PC-9 (cell line): ENCODE measurements around the gene PABPN1L. TPM values are rescaled to one million over a fixed set of nuclear protein-coding genes. Genes with fewer than 3 reads are reported as not detected.

ENCODE experiments used
- BruUV-seq: library from RNA; stranded (reverse); fragments of 400-500 nt; replicated peaks from 2 replicates; lab custom pipeline; 2021; lab: Mats Ljungman, UMichigan
- CTCF ChIA-PET: fragments of 300-600 bp; sonication (Branson Sonifier 250); formaldehyde crosslinking; loops from one replicate; lab custom pipeline; 2022; ENCODE audit warnings: antibody characterized with exemption; lab: Charles Lee
- POLR2A ChIA-PET: fragments of 300-600 bp; sonication (Branson Sonifier 250); formaldehyde crosslinking; loops from one replicate; lab custom pipeline; 2022; ENCODE audit warnings: antibody characterized with exemption; ENCODE audit not compliant: unreplicated experiment; lab: Charles Lee
- DNase-seq, 2 experiments: peaks; one replicate each; pipeline versions ENCODE4 v3.0.0 to v3.0.0-alpha.2; 2015 to 2022; ENCODE audit warnings: mixed read lengths in 1 of 2
- H2AFZ ChIP-seq: fragments of 200-600 bp; sonication (generic); 2 replicates; pipeline ENCODE4 v1.8.1; 2017; ENCODE audit warnings: antibody characterized with exemption
- H3F3A ChIP-seq: fragments of 200-600 bp; sonication (generic); 2 replicates; pipeline ENCODE4 v1.8.1; 2017; ENCODE audit warnings: antibody characterized with exemption, mild to moderate bottlenecking, low read depth; ENCODE audit not compliant: insufficient read depth
- H3K27ac ChIP-seq: fragments of 200-600 bp; sonication (generic); 2 replicates; pipeline ENCODE4 v1.6.1; 2016; ENCODE audit warnings: mixed run types
- H3K27me3 ChIP-seq: fragments of 200-600 bp; sonication (generic); 2 replicates; pipeline ENCODE4 v1.6.1; 2016; ENCODE audit warnings: low read depth, mixed run types; ENCODE audit not compliant: insufficient read depth
- H3K36me3 ChIP-seq: fragments of 200-600 bp; sonication (generic); 2 replicates; pipeline ENCODE4 v1.6.1; 2016; ENCODE audit warnings: low read depth, mixed run types
- H3K4me1 ChIP-seq: fragments of 200-600 bp; sonication (generic); replicated peaks from 2 replicates; pipeline ENCODE4 v1.6.1; 2016; ENCODE audit warnings: mixed run types; ENCODE audit not compliant: insufficient read depth
- H3K4me2 ChIP-seq: fragments of 200-600 bp; sonication (generic); 2 replicates; pipeline ENCODE4 v1.6.1; 2017; ENCODE audit warnings: mixed run types
- H3K4me3 ChIP-seq: fragments of 200-600 bp; sonication (generic); 2 replicates; pipeline ENCODE4 v1.6.1; 2016; ENCODE audit warnings: mixed run types
- H3K79me2 ChIP-seq: fragments of 200-600 bp; sonication (generic); 2 replicates; pipeline ENCODE4 v1.6.1; 2017; ENCODE audit warnings: low read depth, mixed run types
- H3K9me2 ChIP-seq: fragments of 200-600 bp; sonication (generic); 2 replicates; pipeline ENCODE4 v1.8.1; 2017; ENCODE audit warnings: mild to moderate bottlenecking; ENCODE audit not compliant: insufficient read depth
- H3K9me3 ChIP-seq: fragments of 200-600 bp; sonication (generic); 2 replicates; pipeline ENCODE4 v1.8.1; 2016; ENCODE audit warnings: low read depth; ENCODE audit not compliant: insufficient read depth
- H4K20me1 ChIP-seq: fragments of 200-600 bp; sonication (generic); 2 replicates; pipeline ENCODE4 v1.8.1; 2017; ENCODE audit not compliant: insufficient read depth
- EZH2 ChIP-seq: fragments of 200-600 bp; sonication (generic); IDR thresholded peaks from 2 replicates; pipeline ENCODE4 v1.8.0; 2017; ENCODE audit warnings: antibody characterized with exemption, low read depth
- intact Hi-C: fragments of 100-400 bp; cut with micrococcal nuclease; formaldehyde crosslinking; loops from one replicate; pipeline ENCODE4 v1.10.0; 2022; ENCODE audit not compliant: unreplicated experiment
- total RNA-seq: library from RNA; stranded (reverse); gene quantifications from 2 replicates; pipeline ENCODE4 v1.2.3, GENCODE V29; 2021
- TF ChIP-seq, protein P1 (sequence below): fragments of 200-600 bp; sonication (generic); conservative IDR thresholded peaks from 2 replicates; pipeline ENCODE4 v1.6.1; 2017; ENCODE audit warnings: mixed run types, antibody characterized with exemption, mild to moderate bottlenecking, moderate library complexity

PABPN1L gene
- total RNA-seq, 1 experiment from 2014 or later: not detected

GRCh38 chr16:88836791-88837190 lies 29.7 kb downstream of the PABPN1L start:
- Histone ChIP-seq H3K9me3 (no peaks in the 10 kb centered on the region), H3K27me3 (no peaks in the 10 kb centered on the region), H3K27ac (no peak overlapping the region), H3K4me2 (no peak overlapping the region), H3K4me1 (no peaks in the 10 kb centered on the region), H3K9me2 (no peaks in the 10 kb centered on the region), H2AFZ (no peak overlapping the region), H3K79me2 (no peaks in the 10 kb centered on the region), H3K4me3 (no peak overlapping the region), H3F3A (no peaks in the 10 kb centered on the region), H4K20me1 (no peaks in the 10 kb centered on the region), H3K36me3 (no peaks in the 10 kb centered on the region)
- intact Hi-C loops: no loop called here
- ChIA-PET CTCF (no interaction called here), POLR2A (interaction anchor here (0.7 kb wide), 1 partner anchor 45 kb away, joined by 6 read pairs; no protein-coding TSS in a partner anchor)
- no TSS peak for BruUV-seq
- no peak for TF ChIP-seq EZH2
- TF ChIP-seq, protein P1, sequence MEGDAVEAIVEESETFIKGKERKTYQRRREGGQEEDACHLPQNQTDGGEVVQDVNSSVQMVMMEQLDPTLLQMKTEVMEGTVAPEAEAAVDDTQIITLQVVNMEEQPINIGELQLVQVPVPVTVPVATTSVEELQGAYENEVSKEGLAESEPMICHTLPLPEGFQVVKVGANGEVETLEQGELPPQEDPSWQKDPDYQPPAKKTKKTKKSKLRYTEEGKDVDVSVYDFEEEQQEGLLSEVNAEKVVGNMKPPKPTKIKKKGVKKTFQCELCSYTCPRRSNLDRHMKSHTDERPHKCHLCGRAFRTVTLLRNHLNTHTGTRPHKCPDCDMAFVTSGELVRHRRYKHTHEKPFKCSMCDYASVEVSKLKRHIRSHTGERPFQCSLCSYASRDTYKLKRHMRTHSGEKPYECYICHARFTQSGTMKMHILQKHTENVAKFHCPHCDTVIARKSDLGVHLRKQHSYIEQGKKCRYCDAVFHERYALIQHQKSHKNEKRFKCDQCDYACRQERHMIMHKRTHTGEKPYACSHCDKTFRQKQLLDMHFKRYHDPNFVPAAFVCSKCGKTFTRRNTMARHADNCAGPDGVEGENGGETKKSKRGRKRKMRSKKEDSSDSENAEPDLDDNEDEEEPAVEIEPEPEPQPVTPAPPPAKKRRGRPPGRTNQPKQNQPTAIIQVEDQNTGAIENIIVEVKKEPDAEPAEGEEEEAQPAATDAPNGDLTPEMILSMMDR: no peak
- DNase-seq: no peak

GRCh38 chr16:88835818-88836217 lies 30.6 kb downstream of the PABPN1L start:
- Histone ChIP-seq H3K9me3 (no peaks in the 10 kb centered on the region), H3K4me2 (no peak overlapping the region), H3K27me3 (no peaks in the 10 kb centered on the region), H3K36me3 (no peaks in the 10 kb centered on the region), H3K4me3 (no peak overlapping the region), H4K20me1 (no peaks in the 10 kb centered on the region), H3F3A (no peaks in the 10 kb centered on the region), H3K79me2 (no peaks in the 10 kb centered on the region), H2AFZ (no peak overlapping the region), H3K27ac (no peak overlapping the region), H3K4me1 (no peaks in the 10 kb centered on the region), H3K9me2 (no peaks in the 10 kb centered on the region)
- no peak for DNase-seq
- TF ChIP-seq, protein P1: no peak
- no peak for TF ChIP-seq EZH2
- no TSS peak for BruUV-seq
- intact Hi-C loops: no loop called here
- ChIA-PET POLR2A (no interaction called here), CTCF (no interaction called here)

- Histone ChIP-seq H3K36me3 (no peaks in the 10 kb centered on the region), H4K20me1 (no peaks in the 10 kb centered on the region), H3K4me3 (no peak overlapping the region), H3K4me1 (no peaks in the 10 kb centered on the region), H3F3A (no peaks in the 10 kb centered on the region), H3K79me2 (no peaks in the 10 kb centered on the region), H2AFZ (no peak overlapping the region), H3K4me2 (no peak overlapping the region), H3K27ac (no peak overlapping the region), H3K27me3 (no peaks in the 10 kb centered on the region), H3K9me3 (no peaks in the 10 kb centered on the region), H3K9me2 (no peaks in the 10 kb centered on the region)
- no peak for TF ChIP-seq EZH2
- TF ChIP-seq, protein P1: no peak
- ChIA-PET CTCF (no interaction called here), POLR2A (no interaction called here)
- DNase-seq: no peak
- intact Hi-C loops: no loop called here
- no TSS peak for BruUV-seq
Observed at GRCh38 chr16:88835383-88835782, 31.1 kb downstream of the PABPN1L start.
